Kasumi-1 (cell line): Measurements from ENCODE around the gene GRIK5.
A peak's percentile ranks its signal among the peaks of the same experiment; 100 is the strongest.
"Not testable (repeated sequence)": the region's sequence is repeated elsewhere in the genome, so short reads cannot be mapped to it uniquely, and the experiment has no call there.

Experiments used
- DNase-seq, 2 experiments: peaks; one replicate each; lab custom pipeline; 2025; lab: John Stamatoyannopoulos, UW

The GRIK5 gene

DNA sequence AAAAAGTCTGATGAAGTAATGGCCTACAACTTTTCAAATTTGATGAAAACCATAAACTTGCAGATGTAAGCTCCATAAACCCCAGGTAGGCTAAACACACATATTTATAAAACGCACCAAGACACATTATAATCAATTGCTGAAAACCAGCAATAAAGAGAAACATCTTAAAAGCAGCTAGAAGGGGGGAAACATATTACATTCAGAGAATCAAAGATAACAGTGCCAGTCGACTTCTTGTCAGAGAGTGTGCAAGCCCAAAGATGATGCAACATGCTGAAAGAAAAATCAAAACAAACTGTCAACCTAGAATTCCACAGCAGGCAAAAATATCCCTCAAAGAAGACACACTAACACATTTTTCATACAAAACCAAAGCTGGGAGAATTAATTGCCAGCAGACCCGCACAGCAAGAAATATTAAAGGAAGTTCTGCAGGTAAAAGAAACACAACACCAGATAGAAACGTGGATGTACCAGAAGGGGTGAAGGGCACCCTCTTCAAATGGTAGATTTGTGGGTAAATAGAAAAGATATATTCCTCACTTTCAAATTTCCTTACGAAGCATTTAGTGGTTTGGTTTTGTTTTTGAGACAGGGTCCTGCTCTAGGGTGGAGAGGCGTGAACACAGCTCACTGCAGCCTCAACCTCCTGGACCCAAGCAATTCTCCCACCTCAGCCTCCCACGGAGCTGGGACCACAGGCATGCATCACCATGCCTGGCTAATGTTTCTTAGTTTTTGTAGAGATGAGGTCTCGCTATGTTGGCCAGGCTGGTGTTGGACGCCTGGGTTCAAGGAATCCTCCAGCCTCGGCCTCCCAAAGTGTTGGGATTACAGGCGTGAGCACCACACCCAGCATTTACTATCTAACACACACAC is 59.5 kb downstream of the GRIK5 start:
- DNase-seq, result no peak

DNA sequence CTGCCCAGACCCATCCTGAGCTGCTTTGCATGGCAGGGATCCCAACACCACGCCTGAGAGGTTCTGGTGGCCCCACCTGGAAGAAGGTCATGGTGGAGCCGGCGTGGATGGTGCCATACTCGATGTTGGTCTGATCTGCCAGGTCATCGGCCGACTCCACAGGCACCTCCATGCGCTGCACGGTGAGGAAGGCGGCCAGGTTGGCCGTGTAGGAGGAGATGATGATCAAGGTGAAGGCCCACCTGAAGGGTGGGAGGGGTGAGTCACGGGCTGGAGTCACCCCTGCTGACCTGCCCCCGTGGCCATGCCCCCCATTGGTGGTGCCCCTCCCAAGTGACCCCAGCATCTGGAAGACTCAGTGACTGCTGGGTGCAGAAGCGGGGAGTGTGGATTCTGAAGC is 63.4 kb downstream of the GRIK5 start:
- no peak for DNase-seq

DNA sequence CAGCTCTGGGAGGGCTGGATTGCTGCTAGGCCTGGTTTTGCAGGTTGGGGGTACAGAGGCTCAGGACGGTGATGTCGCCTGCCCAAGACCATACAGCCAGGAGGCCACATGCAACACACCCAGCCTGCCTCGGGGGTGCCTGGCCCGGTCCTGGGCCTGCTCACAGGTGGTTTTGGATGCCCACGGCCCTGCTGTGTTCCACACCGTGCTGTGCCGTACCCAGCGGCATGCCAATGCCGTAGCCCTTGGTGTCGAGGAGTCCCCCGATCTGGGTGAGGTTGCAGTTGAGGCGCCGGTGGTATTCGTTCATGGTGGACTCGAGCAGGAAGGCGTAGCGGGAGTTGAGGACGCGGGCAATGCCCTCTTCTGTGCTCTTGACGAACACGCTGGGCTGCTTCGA is 64.5 kb downstream of the GRIK5 start:
- no peak for DNase-seq

DNA sequence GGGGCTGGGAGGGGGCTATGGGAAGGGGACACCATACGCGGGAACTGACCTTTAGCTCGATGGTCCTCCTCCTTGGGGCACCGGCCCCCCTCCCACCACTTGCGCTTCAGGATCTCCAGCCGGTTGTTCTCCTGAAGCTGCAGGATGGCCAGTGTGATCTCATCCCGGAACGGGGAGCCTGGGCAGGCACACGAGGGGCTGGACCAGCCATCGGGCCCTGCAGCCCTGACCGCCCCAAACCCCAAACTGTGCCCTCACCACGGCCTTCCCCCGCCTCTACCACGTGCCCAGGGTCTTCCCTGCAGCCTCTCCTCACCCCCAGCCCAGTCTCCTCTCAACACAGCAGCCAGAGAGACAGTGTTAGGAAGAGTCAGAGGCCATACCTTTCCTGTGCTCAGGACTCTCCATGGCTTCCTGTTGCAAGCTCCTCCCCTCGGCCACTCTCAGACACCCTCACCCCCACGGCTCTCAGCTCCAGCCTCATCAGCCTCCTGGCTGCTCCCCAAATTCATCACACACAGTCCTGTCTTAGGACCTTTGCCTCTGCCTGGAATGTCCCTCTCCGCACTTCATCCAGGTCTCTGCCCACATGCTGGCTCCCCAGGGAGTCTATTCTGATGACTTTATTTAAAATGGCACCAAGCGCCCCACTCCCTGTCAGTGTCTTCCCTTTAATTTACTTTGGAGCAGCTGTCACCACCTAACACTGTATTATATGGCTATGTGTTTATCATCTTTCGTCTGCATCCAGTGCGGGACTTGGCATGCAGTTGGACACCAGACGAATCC is 66.3 kb downstream of the GRIK5 start:
- DNase-seq, result no peak

DNA sequence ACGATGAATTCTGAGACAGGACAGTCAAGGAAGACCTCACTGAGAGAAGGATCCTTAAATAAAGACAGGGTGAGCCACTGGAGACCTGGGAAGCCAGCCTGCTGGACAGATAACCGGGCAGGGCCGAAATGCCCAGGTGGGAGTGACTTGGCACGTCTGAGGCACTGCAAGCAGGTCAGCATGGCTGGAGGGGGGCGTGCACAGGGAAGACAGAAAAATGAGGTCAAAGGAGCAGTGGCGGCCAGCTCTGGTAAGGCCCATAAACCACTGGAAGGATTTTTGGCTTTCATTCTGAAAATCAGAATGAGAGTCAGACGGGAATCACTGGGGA is 70.2 kb downstream of the GRIK5 start:
- DNase-seq, result no peak

DNA sequence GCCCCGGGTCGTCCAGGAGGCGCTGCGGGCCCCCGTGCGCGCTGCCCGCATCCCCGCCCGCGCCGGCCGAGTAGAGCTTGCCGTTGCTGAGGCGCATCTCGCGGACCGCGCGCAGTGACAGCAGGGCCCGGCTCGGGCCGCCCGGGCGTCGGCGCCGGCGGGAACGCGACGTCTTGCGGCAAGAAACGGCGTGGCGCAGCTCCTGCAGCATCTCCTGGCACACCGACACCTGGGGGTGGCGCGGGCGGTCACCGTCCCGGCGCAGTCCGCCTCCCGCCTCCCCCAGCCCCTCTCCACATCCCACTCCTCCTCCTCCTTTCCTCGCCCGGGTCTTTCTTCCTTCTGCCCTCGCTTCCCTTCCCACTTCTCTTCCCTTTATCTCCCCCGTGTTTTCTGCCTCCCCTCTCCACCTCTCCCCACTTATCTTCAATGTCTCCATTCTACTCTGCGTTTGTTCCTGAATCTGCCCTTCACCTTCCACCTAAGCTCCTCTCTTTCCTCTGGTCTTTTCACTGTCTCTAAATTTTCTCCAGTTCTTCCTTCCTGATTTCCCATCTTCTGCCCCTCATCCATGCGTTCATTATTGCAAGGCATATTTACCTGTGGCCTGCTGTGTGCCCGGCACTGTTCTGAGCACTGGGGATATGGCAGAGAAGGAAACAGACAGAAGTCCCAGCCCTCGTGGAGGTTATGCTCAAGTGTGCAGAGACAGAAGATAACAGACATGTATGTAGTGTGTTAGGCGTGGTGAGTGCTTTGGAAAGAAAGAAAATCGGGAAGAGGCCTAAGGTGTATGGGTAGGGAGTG is 70.7 kb downstream of the GRIK5 start:
- no peak for DNase-seq

DNA sequence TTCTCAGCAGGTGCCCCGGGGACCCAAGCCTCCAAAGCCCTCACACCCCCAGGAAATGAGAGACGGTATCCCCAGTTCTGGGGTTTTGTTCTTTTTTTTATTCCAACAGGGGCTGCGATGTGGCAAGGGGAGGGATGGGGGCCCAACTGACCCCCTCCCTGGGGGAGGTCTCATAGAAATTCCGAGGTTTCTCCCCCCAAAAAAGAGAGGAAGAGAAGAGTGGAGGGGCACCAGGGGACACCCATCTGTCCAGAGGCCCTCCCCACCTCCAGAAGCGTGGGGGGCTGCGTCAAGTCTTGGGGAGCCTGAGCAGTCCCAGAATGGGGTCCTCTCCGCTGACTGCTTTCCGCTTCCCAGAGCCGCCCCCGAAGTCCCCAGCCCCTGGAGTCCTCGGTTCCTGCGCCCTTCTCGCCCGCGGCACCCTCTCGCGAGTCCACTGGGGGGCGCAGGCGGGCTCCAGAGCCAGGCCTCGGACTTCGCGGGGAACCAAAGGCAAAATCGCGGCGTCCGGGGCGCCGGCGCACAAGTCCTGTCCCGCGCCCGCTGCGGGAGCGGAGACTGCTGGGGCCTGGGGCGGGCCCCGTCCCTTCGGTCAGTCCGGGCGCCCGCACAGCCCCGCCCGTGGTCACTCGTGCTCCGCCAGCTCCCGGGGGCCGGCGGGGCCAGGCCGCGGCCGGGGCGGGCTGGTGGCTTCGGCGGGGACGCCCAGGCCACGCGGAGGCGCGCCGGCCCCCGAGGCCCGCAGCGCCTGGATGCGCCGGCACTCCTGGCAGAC is 71.6 kb downstream of the GRIK5 start:
- DNase-seq, result no peak

DNA sequence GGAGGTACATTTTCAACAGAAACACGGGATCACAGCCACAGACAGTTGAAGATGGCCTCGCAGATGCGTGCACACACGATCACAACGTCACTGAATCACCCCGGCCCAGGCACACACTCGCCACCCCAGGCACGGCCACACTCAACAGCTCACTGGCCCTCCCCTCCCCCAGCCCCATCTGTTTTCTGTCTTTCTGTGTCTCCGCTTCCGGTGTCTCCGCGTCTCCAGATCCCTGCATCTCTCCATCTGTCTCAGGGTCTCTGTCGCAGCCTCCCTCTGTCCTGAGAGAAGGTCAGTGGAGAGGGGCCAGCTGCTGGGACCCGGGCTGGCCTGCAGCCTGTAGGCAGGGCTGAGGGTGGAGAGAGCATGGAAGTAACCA is 72.2 kb downstream of the GRIK5 start:
- no peak for DNase-seq

DNA sequence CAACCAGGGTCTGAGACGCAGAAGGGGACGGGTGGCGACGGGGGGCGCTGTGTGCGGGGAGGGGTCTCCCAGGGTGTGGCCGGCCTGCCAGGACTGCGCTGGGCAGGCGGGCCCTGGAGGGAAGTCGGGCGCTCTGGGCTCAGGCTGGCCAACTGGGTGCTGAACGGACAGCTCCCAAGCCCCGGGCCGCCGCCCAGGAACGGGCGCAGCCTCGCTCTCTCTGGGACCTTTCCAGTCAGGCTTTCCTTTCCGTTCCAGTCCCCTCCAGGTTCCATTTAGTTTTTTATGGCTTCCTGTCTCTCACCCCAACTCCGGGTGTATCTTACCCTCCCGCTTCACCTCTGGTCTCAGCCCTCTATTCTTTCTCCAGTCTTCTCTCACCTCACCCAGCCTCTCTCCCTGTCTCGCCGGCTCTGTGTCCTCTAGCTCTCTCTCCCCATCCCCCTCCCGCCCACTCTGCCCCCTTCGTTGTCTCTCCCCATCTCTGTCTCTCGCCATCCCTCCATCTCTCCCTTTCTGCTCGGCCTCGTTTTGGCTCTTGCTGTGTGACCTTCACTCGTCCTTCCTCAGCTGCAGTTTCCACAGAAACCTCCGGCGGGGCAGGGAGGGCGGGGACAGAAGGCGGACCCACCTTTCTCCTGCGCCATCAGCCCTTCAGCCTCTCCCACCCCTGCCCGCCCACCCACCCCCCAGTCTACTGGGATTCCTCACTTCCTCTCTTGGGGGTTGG is 72.7 kb downstream of the GRIK5 start:
- peak; percentile 43 to 65 for DNase-seq

DNA sequence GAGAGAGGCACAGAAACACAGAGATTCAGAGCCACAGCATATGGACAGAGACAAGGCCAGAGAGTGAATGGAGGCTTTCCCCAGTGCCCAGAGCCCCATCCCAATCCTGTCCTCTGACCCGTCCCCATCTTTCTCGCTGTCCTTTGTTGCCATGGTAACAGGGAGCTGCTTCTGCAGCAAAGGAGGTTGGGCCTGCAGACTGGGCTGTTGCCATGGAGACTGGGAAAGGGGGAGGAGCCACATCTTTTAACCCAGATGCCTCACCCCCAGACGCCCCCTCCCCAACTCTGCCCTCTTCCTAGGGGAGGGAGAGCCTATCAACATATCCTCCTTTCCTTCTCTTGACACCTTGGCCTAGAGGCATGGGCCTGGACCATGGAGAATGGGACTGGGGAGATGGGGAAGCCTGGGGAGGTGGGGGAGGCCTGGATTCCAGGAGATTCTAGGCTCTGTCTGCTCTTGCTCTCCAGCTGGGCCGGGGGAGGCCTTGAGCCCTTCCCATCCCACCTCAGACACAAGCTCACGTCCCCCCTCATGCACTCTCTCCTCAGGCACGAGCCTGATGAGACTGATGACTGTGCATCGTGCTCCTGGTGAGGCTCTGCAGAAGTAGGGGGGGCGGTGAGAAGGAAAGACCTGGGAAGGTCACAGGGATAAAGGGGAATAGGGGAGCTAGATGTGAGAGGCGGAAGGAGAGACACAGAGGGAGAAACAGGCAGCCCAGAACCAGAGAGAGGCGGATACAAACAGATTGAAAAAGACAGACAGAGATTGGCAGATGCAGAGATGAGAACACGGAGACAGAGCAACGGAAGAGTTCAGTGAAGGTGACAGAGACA is 73.8 kb downstream of the GRIK5 start:
- DNase-seq, result no peak

DNA sequence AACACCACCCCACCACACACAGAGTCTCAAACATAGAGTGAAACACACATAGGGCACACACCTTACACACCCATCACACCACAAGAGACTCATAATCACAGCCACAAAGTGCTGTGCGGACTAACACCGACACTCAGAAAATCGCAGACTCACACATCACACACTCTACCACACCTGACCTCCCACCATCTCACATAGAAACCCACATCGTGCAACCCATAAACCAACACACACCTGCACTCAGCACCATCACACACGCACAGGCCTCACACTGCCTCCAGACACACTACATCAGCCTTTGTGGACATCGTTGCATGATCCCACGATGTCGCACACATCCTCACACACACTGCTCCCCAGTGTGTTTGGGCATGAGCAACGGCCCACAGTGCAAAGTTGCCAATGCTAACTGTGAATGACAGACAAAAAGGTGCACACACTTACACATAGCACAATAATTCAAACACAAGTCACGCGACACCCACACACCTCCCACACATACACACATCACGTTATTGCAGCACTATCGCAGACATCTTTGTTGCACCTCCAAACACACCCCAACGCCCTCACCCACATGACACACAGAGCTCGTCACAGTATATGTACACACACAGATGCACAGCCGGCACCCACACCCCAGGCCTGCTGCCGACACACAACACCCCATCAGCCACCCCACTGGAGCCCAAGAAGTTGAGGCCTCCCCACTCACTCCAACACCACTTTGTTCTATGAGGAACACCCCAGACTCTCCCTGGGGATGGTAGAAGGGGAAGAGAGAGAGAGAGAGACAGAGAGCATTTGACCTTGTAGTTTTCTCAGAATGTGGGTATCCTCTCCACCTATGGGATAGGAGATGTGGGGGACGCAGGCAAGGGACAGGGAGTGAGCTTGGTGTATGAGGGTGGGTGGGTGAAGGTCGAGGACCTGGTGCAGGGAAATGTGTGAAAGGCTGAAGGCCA is 74.7 kb downstream of the GRIK5 start:
- no peak for DNase-seq

DNA sequence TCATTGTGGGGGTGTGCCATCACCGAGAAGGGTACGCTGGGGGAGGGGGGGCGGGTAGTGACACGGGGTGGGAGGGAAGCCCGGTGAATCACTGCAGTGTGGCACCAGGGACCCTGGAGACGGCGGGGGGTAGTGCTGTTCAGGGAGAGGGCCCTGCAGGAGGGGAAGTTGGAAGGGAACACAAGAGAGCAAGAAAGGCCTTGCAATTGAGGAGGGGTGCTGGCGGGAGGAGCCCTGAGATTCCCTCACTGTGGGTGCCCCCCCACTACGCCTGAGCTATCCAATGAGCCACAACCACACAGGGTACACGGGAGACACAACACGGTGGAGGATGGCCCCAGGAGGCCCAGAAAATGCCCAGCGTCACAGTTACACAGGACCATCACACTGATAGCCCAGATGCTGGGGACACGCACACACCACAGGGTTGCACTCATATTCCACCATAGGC is 75.5 kb downstream of the GRIK5 start:
- DNase-seq, result no peak

DNA sequence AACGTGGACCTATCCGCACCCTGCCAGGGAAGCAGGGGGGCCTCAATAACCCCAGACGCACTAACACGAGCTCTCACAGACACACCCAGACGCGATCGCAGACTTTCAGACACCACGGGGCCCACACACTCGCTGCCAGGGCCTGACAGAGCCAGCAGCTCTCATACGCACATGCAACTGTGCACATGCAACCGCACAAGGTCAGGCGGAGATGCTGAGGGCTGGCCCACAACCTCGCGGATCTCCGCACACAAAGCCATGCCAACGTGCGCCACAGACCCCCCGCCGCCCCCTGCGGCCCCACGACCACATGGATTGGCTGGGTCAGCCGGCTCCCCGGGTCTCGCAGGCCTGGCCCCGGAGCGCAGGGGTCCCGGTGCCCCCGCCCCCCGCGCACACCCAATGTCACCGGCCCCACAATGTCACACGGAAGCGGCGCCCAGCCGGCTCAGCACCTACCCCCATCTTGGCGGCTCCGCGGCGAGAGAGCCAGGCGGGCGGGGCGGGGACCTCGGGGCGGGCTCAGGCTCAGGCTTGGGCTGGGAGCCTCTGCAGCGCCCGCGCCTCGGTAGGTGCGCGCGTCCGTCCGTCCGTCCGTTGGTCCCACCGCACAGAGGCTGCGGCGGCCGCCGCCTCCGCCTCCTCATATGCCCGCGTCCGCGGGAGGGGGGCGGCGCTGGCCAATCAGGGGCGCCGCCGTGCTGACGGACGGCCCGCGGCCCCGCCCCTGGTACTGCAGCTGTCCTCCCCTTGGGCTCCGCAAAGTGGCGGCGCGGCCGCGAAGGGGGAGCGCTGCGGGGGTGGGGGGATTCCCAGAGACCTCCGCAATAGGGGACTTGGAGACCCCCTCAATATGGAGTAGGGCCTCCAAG is 76.2 kb downstream of the GRIK5 start, which contains the start of gene ATP1A3:
TSS of gene ATP1A3 (minus strand) at position 619 of the 872 bp plus-strand sequence. CDS start at position 465, 154 bp downstream.
- DNase-seq, result peak; percentile 18 to 34

DNA sequence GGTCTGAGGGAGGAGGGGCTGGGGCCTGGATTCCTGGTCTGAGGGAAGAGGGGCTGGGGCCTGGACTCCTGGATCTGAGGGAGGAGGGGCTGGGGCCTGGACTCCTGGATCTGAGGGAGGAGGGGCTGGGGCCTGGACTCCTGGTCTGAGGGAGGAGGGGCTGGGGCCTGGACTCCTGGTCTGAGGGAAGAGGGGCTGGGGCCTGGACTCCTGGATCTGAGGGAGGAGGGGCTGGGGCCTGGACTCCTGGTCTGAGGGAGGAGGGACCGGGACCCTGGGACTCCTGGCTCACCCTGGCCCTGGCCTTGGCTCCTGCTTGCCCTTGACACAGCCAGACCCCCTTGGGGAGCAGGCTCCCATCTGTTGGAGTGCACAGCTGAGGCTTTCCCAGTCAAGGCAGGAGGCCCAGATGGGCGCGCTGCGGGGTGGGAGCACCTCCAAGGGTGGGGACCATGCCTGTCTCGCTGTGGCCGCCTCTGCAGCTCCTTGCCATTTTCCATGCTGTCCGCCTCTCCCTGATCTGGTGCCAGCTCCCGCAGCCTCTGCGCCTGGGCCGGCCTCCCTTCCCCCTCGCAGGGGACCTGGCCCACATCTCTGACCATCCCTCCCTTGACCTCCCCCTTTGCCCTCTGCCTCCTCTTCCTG is 78.0 kb downstream of the GRIK5 start:
- not testable (repeated sequence) for DNase-seq

DNA sequence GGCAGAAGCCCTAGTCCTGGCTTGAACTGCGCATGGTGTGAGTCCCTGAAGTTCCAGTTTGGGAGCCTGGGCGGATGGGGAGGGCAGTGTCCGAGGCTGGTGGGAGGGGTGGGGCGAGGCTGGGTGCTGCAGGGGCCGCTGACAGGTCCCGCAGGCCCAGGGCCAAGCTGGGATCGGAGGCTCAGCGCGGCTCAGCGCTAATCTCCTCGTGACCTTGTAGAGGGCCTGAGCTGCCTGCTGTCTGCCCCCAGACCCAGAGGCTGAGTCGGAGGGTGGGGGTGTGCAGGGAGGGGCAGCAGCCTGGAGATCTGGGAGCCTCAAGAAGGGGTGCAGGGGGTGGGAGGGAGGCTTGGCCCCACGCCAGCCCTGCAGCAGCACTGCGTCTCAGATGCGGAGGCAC is 79.0 kb downstream of the GRIK5 start:
- DNase-seq, result no peak

DNA sequence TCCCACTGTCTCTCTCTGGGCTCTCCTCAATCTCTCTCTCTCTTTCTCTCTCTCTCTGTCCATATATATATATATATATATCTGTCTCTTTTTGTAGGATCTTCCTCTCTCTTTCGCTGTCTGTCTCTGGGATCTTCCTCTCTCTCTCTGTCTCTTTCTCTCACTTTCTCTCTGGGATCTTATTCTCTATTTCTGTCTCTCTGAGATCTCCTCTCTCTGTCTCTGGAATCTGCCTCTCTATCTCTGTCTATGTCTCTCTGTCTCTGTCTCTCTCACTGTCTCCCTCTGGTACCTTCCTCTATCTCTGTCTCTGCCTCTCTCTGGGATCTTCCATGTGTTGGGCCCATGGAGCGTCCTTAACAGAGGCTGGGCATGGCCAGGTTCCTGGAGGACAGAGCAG is 79.4 kb downstream of the GRIK5 start:
- no peak for DNase-seq

DNA sequence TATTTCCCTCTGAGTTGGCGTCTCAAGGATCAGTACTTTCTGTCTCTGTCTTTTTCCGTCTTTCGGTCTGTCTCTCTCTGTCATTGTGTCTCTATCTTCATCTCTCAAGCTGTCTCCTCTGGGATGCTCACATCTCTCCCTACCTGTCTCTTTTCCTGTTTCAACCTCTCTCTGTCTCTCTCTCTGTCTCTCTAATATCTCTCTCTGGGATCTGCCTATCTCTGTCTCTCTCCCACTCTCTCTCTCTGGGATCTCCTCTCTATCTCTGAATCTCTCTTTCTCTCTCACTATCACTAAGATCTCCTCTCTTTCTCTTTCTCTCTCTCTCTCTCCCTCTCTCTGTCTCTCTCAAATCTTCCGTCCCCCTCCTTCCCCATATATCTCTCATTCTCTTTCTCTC is 80.0 kb downstream of the GRIK5 start:
- no peak for DNase-seq
